Large intestine (tissue), 3 donors: ENCODE results near the gene FTSJ3. TPM values are rescaled to one million over a fixed set of nuclear protein-coding genes. Genes with fewer than 3 reads are reported as not detected.
"Not testable (repeated sequence)": the region's sequence is repeated elsewhere in the genome, so short reads cannot be mapped to it uniquely, and the experiment has no call there.

ENCODE experiments used
- DNase-seq, 2 donors: peaks; one replicate each; pipeline versions ENCODE4 v3.0.0 to v3.0.0-alpha.2; 2013
- H3K27ac ChIP-seq: one replicate; pipeline ENCODE4 v1.5.1; 2013; ENCODE audit warnings: low read length
- H3K27me3 ChIP-seq: 2 replicates; pipeline ENCODE4 v1.6.1; 2013; ENCODE audit warnings: low read length; ENCODE audit not compliant: control insufficient read depth, insufficient read depth
- H3K36me3 ChIP-seq: 2 replicates; pipeline ENCODE4 v1.6.1; 2013; ENCODE audit warnings: low read length; ENCODE audit not compliant: control insufficient read depth, insufficient read depth
- H3K4me1 ChIP-seq: one replicate; pipeline ENCODE4 v1.6.1; 2013; ENCODE audit warnings: low read length; ENCODE audit not compliant: control insufficient read depth, insufficient read depth
- H3K4me3 ChIP-seq: one replicate; pipeline ENCODE4 v1.5.1; 2013; ENCODE audit warnings: low read length
- H3K9me3 ChIP-seq: one replicate; pipeline ENCODE4 v1.6.1; 2013; ENCODE audit warnings: mild to moderate bottlenecking, low read depth, low read length, moderate library complexity; ENCODE audit not compliant: control insufficient read depth
- WGBS: methylation state at CpG from one replicate; pipeline ENCODE4 v1.1.5; 2013; ENCODE audit warnings: low lambda C conversion rate; ENCODE audit not compliant: insufficient coverage; 5-methylcytosine and 5-hydroxymethylcytosine counted together
- polyA plus RNA-seq: library from polyadenylated mRNA; unstranded; fragments of 120-200 nt; gene quantifications from one replicate; pipeline ENCODE4 v1.2.1, GENCODE V29; 2013

FTSJ3 gene
- polyA plus RNA-seq, 1 donor, result 49.6 TPM

- H3K36me3 ChIP-seq, result peaks cover 94% of the 10 kb centered on the region
- no peak overlapping the region for H3K27ac ChIP-seq
- peaks cover 10% of the 10 kb centered on the region for H3K4me1 ChIP-seq
- H3K9me3 ChIP-seq, result no peaks in the 10 kb centered on the region
- WGBS, result 100% methylated on average over 1 of the region's 4 CpGs
- no peak for DNase-seq
- no peak overlapping the region for H3K4me3 ChIP-seq
- no peaks in the 10 kb centered on the region for H3K27me3 ChIP-seq
Measured at GRCh38 chr17:63816669-63817068, 10.8 kb downstream of the FTSJ3 start.

GRCh38 chr17:63816123-63816522, 11.3 kb downstream of the FTSJ3 start:
- Histone ChIP-seq H3K27me3 (no peaks in the 10 kb centered on the region), H3K4me1 (peaks cover 10% of the 10 kb centered on the region), H3K36me3 (peaks cover 94% of the 10 kb centered on the region), H3K27ac (no peak overlapping the region), H3K4me3 (no peak overlapping the region), H3K9me3 (no peaks in the 10 kb centered on the region)
- no peak for DNase-seq
- no CpG with 5 or more reads among the region's 2 CpGs for WGBS

- DNase-seq, result no peak
- no peaks in the 10 kb centered on the region for H3K9me3 ChIP-seq
- no peak overlapping the region for H3K27ac ChIP-seq
- H3K4me1 ChIP-seq, result no peaks in the 10 kb centered on the region
- WGBS, result no CpG with 5 or more reads among the region's 9 CpGs
- peaks cover 83% of the 10 kb centered on the region for H3K36me3 ChIP-seq
- H3K27me3 ChIP-seq, result no peaks in the 10 kb centered on the region
- no peak overlapping the region for H3K4me3 ChIP-seq
Measured at GRCh38 chr17:63809970-63810369, 17.5 kb downstream of the FTSJ3 start.

DNA sequence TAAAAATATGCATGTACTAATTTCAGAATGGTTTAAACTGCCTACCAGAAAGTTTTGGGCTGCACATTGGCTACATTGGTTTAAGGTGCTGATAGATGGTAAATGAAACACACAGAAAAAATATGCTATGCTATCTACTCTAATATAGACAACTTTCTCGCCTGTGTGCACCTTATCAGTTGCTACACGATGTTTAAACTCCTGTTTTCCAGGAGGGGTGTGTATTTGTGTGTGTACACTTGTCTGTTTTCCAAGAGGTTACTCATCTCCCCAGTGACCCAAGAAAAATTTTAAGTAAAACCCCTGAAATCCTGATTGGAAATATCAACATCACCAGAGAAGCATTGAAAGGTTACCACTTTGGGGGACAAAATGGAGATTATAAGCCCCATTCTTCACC, 21.9 kb downstream of the FTSJ3 start:
- DNase-seq, result no peak
- no peaks in the 10 kb centered on the region for H3K4me1 ChIP-seq
- WGBS, result no CpG with 5 or more reads among the region's 2 CpGs
- no peaks in the 10 kb centered on the region for H3K27me3 ChIP-seq
- no peak overlapping the region for H3K4me3 ChIP-seq
- H3K9me3 ChIP-seq, result no peaks in the 10 kb centered on the region
- peaks cover 69% of the 10 kb centered on the region for H3K36me3 ChIP-seq
- H3K27ac ChIP-seq, result no peak overlapping the region

GRCh38 chr17:63804328-63804727, 23.1 kb downstream of the FTSJ3 start:
- WGBS, result no CpG with 5 or more reads among the region's 1 CpG
- Histone ChIP-seq H3K9me3 (no peaks in the 10 kb centered on the region), H3K4me1 (no peaks in the 10 kb centered on the region), H3K27ac (no peak overlapping the region), H3K4me3 (no peak overlapping the region), H3K27me3 (no peaks in the 10 kb centered on the region), H3K36me3 (peaks cover 69% of the 10 kb centered on the region)
- no peak for DNase-seq

DNA sequence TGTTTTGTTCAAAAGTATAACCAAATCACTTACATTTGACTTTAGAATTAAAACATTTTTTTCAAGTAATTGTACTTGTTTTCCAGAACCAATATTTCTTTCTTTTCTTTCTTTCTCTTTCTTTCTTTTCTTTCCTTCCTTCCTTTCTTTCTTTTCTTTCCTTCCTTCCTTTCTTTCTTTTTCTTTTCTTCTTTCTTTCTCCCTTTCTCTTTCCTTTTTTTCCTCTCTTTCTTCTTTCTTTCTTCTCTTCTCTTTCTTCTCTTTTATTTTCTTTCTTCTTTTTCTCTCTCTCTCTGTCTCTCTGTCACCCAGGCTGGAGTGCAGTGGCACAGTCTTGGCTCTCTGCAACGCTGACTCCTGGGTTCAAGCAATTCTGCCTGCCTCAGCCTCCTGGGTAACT, 26.7 kb downstream of the FTSJ3 start:
- Histone ChIP-seq H3K9me3 (no peaks in the 10 kb centered on the region), H3K36me3 (peaks cover 74% of the 10 kb centered on the region), H3K4me1 (no peaks in the 10 kb centered on the region), H3K4me3 (no peak overlapping the region), H3K27me3 (no peaks in the 10 kb centered on the region), H3K27ac (no peak overlapping the region)
- WGBS, result no CpG with 5 or more reads among the region's 1 CpG
- no peak for DNase-seq

- H3K36me3 ChIP-seq, result peaks cover 86% of the 10 kb centered on the region
Measured at GRCh38 chr17:63798572-63799106, 28.8 kb downstream of the FTSJ3 start.

DNA sequence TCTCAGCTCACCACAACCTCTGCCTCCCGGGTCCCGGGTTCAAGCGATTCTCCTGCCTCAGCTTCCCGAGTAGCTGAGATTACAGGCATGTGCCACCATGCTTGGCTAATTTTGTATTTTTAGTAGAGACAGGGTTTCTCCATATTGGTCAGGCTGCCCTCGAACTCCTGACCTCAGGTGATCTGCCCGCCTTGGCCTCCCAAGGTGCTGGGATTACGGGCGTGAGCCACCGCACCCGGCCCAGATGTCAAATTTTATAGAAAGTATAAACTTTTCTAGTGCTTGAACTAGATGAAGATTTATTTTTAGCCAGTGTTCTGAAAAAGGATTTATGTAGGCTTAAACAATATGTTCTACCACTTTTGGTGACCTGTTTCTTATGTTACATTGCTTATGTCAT, 31.1 kb downstream of the FTSJ3 start:
- H3K36me3 ChIP-seq, result peaks cover 79% of the 10 kb centered on the region
- not testable (repeated sequence) for H3K27me3 ChIP-seq, H3K4me3 ChIP-seq, H3K27ac ChIP-seq, H3K9me3 ChIP-seq, DNase-seq, H3K4me1 ChIP-seq
- 100% methylated on average over 3 of the region's 10 CpGs for WGBS

More at GRCh38 chr17:63798572-63799106, 28.8 kb downstream of the FTSJ3 start:
- Histone ChIP-seq H3K4me1 (no peaks in the 10 kb centered on the region), H3K9me3 (no peaks in the 10 kb centered on the region), H3K27me3 (no peaks in the 10 kb centered on the region), H3K27ac (no peak overlapping the region), H3K4me3 (no peak overlapping the region)
- no peak for DNase-seq
- no CpG with 5 or more reads among the region's 3 CpGs for WGBS

- Histone ChIP-seq H3K27me3 (no peaks in the 10 kb centered on the region), H3K27ac (no peak overlapping the region), H3K4me1 (no peaks in the 10 kb centered on the region), H3K4me3 (no peak overlapping the region), H3K36me3 (peaks cover 70% of the 10 kb centered on the region), H3K9me3 (no peaks in the 10 kb centered on the region)
- 100% methylated on average over 1 of the region's 3 CpGs for WGBS
- DNase-seq, result no peak
Measured at GRCh38 chr17:63792055-63792729, 35.3 kb downstream of the FTSJ3 start.

DNA sequence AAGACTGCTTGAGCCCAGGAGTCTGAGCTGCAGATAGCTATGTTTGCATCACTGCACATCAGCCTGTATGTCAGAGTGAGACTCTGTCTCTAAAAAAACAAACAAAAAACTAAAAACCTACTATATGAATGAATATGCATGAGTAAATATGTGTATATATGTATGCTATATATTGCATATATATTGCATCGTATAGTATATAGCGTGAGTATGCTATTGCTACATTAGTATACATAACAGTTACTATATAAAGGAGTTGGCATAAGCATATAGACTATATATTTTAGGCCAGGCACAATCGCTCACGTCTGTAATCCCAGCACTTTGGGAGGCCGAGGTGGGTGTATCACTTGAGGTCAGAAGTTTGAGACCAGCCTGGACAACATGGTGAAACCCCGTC, 37.4 kb downstream of the FTSJ3 start:
- peaks cover 55% of the 10 kb centered on the region for H3K36me3 ChIP-seq
- H3K27ac ChIP-seq, result no peak overlapping the region
- no peaks in the 10 kb centered on the region for H3K9me3 ChIP-seq
- H3K27me3 ChIP-seq, result no peaks in the 10 kb centered on the region
- WGBS, result 100% methylated on average over 2 of the region's 6 CpGs
- DNase-seq, result no peak
- no peak overlapping the region for H3K4me3 ChIP-seq
- no peaks in the 10 kb centered on the region for H3K4me1 ChIP-seq
